SIG-M5 treated with dmso at 0.1 percent for 504 hours (cell line): ENCODE data around the gene ZFAND3.
"Not testable (repeated sequence)": the region's sequence is repeated elsewhere in the genome, so short reads cannot be mapped to it uniquely, and the experiment has no call there.

Experiments used
- DNase-seq: peaks from one replicate; lab custom pipeline; 2025; ENCODE audit not compliant: unreplicated experiment; lab: John Stamatoyannopoulos, UW

ZFAND3 gene

GRCh38 chr6:37990762-37991525 is 171.4 kb downstream of the ZFAND3 start:
- DNase-seq, result no peak

DNA sequence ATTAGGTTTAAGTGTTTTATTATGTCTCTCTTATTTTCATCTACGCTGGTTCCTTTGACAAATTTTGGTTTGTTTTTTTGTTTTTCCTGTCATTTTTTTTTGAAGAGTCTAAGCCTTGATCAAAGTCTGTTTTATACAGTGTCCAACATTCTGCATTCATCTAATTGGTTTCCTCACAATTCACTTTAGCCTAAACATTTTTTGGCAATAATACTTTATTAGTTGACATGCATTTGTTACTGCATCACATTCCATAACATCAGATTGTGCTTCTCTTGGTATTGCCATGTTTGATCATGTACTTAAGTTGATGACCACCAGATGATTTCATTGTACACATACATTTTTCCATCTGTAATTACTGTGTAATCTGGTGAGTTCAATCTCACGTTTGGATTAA is 173.2 kb downstream of the ZFAND3 start:
- DNase-seq, result no peak

DNA sequence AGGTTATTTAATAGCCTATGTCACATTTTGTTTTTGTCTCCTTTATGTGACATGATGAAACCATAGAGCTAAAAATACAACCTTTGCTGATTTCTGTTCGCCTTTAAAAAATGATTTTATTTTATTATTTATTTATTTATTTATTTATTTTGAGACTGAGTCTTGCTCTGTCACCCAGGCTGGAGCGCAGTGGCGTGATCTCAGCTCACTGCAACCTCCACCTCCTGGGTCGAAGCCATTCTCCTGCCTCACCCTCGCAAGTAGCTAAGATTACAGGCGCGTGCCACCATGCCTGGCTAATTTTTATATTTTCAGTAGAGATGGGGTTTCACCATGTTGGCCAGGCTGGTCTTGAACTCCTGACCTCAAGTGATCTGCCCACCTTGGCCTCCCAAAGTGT is 173.7 kb downstream of the ZFAND3 start:
- not testable (repeated sequence) for DNase-seq

- DNase-seq, result no peak
Measured at GRCh38 chr6:37993596-37993995, 174.1 kb downstream of the ZFAND3 start.

GRCh38 chr6:37994223-37994622 is 174.7 kb downstream of the ZFAND3 start:
- DNase-seq, result no peak

DNA sequence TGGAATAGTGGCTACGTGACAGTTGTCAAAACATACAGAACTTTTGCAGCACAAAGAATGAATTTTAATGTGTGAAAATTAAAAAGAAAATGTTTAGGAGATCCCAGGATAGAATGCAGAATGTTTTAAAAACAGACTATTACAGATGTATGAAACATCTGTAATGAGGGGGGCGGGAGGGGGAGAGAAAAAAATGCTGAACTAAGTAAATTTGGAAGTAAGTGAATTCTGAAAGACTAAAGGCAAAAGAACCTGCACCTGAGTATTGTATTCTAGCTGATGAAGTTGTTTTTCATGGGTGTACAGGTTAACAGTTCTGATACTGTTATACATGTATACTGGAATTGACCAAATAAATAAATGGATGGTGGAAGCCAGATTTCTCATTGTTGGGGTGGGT is 178.8 kb downstream of the ZFAND3 start:
- no peak for DNase-seq

GRCh38 chr6:38001386-38001785 is 181.9 kb downstream of the ZFAND3 start:
- no peak for DNase-seq

GRCh38 chr6:38004908-38005307 is 185.4 kb downstream of the ZFAND3 start:
- DNase-seq, result no peak

GRCh38 chr6:38011937-38012336 is 192.4 kb downstream of the ZFAND3 start:
- no peak for DNase-seq

DNA sequence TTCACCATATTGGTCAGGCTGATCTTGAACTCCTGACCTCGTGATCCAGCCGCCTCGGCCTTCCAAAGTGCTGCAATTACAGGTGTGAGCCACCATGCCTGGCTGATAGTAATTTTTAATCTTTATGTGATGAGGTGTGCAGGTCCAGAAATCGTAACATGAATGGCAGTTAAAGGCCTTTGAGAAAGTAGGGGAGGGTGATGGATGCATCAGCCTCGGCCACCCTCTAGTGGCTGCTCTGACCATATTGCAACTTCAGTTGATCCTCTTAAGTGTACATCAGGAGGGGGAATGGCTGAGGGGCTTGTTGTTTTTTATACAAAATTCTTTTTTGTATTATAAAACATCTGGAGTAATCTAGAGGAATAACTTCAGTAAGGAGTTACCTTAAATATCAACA is 193.0 kb downstream of the ZFAND3 start:
- DNase-seq, result peak; percentile 37

- no peak for DNase-seq
Measured at GRCh38 chr6:38015341-38015740, 195.8 kb downstream of the ZFAND3 start.

DNA sequence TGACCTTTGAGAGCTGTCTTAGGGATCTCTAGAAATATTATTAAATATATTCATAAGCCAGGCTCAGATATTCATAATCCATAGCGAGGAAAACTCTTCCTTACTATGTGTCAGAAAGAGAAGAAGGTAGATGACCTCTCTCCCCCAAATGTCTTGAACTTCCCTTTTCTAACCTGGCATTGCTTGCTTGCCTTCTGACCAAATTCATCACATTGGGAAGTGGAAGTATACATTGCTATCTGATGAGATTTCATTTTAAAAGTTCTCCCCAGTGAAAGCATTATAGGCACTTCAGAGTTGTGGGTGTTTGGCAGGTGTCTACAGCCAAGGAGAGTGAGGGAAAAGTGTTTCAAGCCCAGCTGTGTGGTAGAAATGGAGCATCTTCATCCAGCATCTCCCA is 197.3 kb downstream of the ZFAND3 start:
- DNase-seq, result peak; percentile 2

DNA sequence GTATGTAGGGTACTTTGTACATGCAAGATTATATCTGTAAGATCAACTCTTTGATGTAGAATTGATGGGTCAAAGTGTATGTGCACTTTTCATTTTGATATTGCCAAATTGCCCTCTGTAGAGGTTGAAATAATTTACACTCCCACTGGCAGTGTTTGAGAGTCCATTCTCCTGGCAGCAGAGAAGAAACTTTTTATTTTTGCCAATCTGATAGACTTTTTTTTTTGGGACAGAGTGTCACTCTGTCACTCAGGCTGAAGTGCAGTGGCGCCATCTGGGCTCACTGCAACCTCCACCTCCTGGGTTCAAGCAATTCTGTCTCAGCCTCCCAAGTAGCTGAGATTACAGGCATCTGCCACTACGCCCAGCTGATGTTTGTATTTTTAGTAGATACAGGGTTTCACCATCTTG is 199.2 kb downstream of the ZFAND3 start:
- DNase-seq, result no peak

DNA sequence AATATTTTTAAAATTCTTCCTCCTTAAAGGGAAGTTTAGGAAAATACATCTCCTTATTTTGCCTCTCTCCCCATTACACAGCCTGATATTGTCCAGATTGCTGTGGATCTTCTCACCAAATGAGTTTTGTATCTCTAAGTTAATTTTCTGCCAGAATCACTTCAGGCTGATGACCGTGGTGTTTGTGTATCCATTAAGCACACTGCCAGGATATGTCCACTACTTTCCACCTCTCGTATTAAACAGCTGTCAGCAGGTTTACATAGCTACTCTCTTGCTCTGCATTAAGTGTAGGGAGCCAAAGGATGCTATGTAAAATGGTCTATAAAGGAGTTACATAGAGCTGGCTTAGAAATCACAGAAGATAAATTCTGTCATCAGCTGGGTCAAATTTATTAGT is 201.1 kb downstream of the ZFAND3 start:
- DNase-seq, result no peak

- DNase-seq, result no peak
Measured at GRCh38 chr6:38021029-38021428, 201.5 kb downstream of the ZFAND3 start.

GRCh38 chr6:38021571-38021970 is 202.0 kb downstream of the ZFAND3 start:
- no peak for DNase-seq

DNA sequence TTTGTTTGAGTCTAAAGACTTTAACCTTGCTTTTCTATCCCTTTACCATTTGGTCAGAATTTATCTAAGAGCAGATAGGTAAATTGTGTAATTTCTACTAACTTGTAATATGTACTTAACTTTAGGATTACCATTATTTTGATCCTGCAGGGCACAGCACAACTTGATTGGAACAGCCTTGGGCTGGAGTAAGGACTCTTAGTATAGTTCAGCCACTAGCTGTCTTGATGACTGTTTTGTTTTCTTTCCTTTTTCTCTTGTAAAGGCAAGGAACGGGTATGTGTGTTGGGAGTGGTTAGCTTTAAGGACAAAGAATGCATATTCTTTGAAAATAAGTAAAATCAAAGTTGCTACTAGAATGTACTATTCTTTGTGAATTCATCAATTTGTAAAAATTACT is 203.2 kb downstream of the ZFAND3 start:
- no peak for DNase-seq

DNA sequence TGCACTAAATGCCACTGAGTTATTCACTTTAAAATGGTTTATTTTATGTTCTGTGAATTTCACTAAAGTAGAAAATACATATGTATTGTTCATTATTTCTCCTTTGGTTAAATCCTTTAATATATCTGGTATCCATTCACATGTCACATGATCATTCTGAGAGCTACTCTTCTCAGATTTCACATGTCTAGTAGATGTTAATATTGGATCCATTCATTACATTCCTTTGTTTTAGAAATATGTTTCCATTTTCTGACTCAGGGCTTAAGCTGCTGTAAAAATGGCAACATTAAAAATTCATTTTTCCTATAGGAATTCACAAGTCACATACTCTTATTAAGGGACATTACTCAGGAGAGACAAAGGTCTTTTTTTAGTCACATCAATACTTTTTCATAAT is 205.4 kb downstream of the ZFAND3 start:
- DNase-seq, result no peak

- DNase-seq, result no peak
Measured at GRCh38 chr6:38025451-38025850, 205.9 kb downstream of the ZFAND3 start.

GRCh38 chr6:38027685-38028373 is 208.3 kb downstream of the ZFAND3 start:
- DNase-seq, result no peak

- DNase-seq, result no peak
Measured at GRCh38 chr6:38030380-38030779, 210.9 kb downstream of the ZFAND3 start.

GRCh38 chr6:38032797-38033196 is 213.3 kb downstream of the ZFAND3 start:
- DNase-seq, result no peak
